ENCODE data around the gene MRPL27.

The MRPL27 gene

DNA sequence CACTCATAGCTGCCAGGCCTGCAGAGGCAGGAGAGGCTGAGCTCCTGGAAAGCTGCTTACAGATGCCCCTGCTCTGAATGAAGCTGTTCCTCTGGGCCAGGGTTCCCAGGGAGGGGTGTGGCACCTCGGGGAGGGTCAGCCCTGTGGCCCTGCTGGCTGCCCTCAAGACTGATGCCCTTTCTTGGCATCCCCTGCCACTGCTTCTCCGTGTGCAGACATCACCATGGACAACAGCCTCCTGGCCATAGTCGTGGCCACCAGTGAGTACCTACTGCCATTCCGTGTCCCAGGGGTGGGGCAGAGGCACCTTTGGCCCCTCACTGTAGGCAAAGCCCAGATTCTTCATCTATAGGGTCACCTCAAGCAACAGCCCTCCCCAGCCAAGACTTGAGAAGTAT, 8.9 kb downstream of the MRPL27 start:
- in situ Hi-C loops (cut with HindIII; ENCODE audit: low pct_ligation_motif_present, low pct_unique_long_range_greater_than_20kb, low sequenced_read_pairs), result no loop called here
- DNase-seq, result no peak

DNA sequence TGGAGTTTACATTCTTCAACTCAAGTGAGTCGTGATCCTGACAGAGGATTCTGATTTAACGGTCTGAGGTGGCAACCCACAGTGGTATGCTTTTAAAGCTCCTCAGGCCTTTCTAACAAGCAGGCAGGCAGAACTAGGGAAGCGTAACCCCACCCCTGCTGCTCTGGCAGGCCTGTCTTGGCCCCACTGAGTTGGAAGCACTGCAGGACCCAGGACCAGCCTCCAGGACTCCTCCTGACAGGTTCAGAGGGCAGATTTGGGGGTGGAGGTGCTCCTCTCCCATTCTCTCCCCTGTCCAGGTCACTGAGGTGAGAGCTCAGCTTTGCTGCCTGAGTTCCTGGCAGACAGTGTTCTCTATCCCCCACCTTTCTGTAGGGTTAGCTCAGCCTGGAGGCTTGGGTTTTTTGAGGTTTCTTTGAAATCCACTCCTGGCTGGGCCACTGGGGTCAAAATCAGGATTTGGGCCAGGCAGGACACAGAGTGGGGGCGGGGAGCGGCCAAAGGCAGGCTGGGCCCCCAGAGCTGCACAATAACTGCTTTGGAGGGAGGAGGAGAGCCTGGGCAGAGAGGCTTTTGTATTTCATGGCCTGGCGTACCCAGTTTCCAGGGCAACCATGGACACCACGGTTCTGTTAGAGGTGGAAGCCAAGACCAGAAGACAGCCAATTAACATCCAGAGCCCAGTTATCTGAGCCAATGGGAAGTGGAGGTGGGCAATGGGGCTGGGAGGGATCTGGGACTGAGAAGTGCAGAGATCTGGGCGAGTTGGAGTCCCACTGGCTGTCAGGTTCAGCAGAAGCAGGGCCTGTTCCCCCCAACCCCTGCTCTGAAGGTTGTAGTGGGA, 9.5 kb downstream of the MRPL27 start:
- DNase-seq, result no peak
- in situ Hi-C loops (cut with HindIII; ENCODE audit: low pct_ligation_motif_present, low pct_unique_long_range_greater_than_20kb, low sequenced_read_pairs), result no loop called here

DNA sequence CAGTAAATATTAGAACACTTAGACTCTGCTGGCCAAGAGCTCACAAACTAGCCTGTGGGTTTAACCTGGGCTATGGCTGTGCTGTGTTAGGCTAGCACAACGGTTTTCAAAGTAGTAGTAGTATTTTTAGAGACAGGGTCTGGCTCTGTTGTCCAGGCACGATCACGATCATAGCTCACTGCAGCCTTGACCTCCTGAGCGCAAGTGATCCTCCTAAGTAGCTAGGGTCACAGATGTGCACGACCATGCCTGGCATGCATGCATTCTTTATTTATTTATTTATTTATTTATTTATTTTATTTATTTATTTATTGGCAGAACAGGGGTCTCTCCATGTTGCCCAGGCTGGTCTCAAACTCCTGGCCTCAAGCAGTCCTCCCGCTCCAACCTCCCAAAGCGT, 10.3 kb downstream of the MRPL27 start:
- in situ Hi-C loops (cut with HindIII; ENCODE audit: low pct_ligation_motif_present, low pct_unique_long_range_greater_than_20kb, low sequenced_read_pairs), result no loop called here
- DNase-seq, result no peak

GRCh38 chr17:50361561-50362480, 11.2 kb downstream of the MRPL27 start:
- DNase-seq, result peak; percentile 62
- in situ Hi-C loops (cut with HindIII; ENCODE audit: low pct_ligation_motif_present, low pct_unique_long_range_greater_than_20kb, low sequenced_read_pairs), result no loop called here

- in situ Hi-C loops (cut with HindIII; ENCODE audit: low pct_ligation_motif_present, low pct_unique_long_range_greater_than_20kb, low sequenced_read_pairs), result no loop called here
- DNase-seq, result no peak
Observed at GRCh38 chr17:50360486-50361115, 12.4 kb downstream of the MRPL27 start.

DNA sequence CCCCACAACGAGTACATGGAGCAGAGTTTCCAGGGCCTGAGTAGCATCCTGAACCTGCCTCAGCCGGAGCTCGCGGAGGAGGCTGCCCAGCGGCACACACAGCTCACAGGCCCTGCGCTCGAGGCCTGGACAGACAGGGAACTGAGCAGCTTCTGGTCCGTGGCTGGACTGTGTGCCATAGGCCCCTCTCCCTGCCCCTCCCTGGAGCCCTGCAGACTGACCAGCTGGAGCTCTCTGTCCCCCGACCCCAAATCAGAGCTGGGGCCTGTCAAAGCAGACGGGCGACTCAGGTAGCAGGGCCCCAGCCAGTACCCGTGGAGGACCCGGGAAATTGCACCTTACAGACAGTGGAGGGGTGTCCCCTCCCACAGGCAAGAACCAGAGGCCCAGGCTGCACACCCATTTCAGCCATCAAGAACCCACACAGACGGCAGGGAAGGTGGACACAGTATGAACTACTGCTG, 13.0 kb downstream of the MRPL27 start:
- no peak for DNase-seq
- in situ Hi-C loops (cut with HindIII; ENCODE audit: low pct_ligation_motif_present, low pct_unique_long_range_greater_than_20kb, low sequenced_read_pairs), result no loop called here

DNA sequence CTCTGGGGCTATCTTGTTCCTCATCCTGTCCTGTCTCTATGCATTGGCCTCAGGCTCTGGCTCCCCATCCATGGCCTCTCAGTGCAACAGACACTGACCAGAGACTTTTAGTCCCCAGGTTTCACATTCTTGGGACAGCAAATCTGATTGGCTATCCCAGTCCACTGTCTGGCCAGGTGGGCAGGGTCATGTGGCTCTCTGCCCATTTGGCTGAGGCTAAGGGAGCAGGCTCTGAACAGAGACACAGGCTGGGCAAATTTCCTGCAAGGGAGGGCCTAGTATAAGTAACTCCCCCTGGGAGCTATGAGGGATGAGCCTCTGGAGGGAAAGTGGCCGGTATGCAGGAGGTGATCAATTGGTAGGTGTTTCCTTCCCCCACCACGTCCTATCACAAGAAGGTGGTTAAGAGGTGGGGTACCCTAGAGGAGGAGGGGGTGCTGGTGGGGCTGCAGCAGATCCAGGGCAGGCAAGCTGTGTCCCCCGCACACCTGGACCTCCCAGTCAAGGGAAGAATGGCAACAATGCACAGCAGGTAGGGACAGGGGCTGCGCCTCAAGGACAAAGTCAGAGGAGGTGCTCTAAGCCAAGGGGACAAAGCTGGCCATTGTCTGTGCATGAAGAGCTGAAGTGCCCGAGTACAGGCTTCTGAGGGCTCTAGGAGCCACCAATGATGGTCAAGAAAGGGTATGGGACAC, 13.8 kb downstream of the MRPL27 start:
- DNase-seq, result no peak
- in situ Hi-C loops (cut with HindIII; ENCODE audit: low pct_ligation_motif_present, low pct_unique_long_range_greater_than_20kb, low sequenced_read_pairs), result no loop called here

- DNase-seq, result no peak
- in situ Hi-C loops (cut with HindIII; ENCODE audit: low pct_ligation_motif_present, low pct_unique_long_range_greater_than_20kb, low sequenced_read_pairs), result no loop called here
Observed at GRCh38 chr17:50358177-50358576, 14.8 kb downstream of the MRPL27 start.

DNA sequence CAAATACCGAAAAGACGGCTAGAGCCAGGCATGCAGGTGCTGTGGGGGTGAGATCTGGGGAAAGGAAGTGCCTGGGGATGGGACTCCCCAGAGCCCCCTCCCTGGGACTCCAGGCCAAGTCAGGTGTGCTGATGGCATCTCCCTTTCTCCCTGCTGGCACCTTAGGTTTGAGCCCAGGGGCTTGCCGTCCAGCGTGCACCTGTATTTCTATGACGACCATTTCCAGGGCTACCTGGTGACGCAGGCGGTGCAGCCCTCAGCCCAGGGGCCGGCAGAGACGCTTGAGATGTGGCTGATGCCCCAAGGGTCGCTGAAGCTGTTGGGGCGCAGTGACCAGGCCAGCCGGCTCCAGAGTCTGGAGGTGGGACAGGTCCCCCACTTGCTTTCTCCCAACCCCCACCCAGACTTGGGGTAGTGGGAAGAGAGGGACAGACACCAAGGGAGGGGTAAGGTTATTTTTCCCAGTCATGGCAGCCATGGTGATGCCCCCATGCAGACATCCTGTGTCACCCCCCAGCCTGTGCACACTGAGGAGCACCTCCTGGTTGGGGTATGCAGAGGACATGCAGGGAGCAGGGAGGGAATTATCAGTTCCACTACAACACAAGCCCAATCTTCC, 16.0 kb downstream of the MRPL27 start:
- in situ Hi-C loops (cut with HindIII; ENCODE audit: low pct_ligation_motif_present, low pct_unique_long_range_greater_than_20kb, low sequenced_read_pairs), result no loop called here
- DNase-seq, result no peak

- DNase-seq, result no peak
- in situ Hi-C loops (cut with HindIII; ENCODE audit: low pct_ligation_motif_present, low pct_unique_long_range_greater_than_20kb, low sequenced_read_pairs), result no loop called here
Observed at GRCh38 chr17:50356418-50356817, 16.6 kb downstream of the MRPL27 start.

DNA sequence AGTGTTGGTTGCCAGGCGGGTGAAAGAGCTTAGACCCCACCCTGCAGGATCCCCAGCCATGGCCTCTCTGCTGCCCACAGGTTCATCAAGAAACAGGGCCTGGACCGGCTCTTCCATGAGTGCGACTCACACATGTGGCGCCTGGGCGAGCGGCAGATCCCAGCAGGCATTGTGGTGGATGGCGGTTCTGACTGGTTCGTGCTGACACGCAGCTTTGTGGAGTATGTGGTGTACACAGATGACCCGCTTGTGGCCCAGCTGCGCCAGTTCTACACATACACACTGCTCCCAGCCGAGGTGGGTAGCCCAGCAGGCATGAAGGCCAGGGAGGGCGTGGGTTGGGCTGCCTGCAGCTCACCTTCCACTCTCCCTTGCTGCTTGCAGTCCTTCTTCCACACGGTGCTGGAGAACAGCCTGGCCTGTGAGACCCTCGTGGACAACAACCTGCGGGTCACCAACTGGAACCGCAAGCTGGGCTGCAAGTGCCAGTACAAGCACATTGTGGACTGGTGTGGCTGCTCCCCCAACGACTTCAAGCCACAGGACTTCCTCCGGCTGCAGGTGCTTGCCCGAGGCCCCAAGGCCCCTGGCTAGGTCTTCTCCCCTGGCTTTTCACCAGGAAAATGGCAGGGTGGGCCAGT, 17.2 kb downstream of the MRPL27 start:
- no peak for DNase-seq
- in situ Hi-C loops (cut with HindIII; ENCODE audit: low pct_ligation_motif_present, low pct_unique_long_range_greater_than_20kb, low sequenced_read_pairs), result no loop called here

GRCh38 chr17:50355336-50355700, 17.7 kb downstream of the MRPL27 start:
- no peak for DNase-seq
- in situ Hi-C loops (cut with HindIII; ENCODE audit: low pct_ligation_motif_present, low pct_unique_long_range_greater_than_20kb, low sequenced_read_pairs), result no loop called here

GRCh38 chr17:50354776-50355175, 18.2 kb downstream of the MRPL27 start:
- no peak for DNase-seq
- in situ Hi-C loops (cut with HindIII; ENCODE audit: low pct_ligation_motif_present, low pct_unique_long_range_greater_than_20kb, low sequenced_read_pairs), result no loop called here

DNA sequence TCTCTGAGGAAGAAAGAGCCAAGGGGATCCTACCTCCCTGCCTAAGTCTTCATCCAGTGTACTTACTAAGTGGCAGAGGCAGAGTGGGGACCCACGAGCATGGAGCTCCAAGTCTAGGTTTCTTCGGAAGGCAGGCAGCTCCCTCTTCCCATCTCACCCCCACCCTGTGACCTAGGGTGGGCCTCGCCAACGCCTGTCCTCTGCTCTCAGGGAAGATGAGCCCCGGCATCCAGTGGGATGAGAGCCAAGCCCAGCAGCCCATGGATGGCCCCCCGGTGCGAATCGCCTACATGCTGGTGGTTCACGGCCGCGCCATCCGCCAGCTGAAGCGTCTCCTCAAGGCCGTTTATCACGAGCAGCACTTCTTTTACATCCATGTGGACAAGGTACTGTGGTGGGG, 18.8 kb downstream of the MRPL27 start:
- in situ Hi-C loops (cut with HindIII; ENCODE audit: low pct_ligation_motif_present, low pct_unique_long_range_greater_than_20kb, low sequenced_read_pairs), result no loop called here
- no peak for DNase-seq

- DNase-seq, result no peak
- in situ Hi-C loops (cut with HindIII; ENCODE audit: low pct_ligation_motif_present, low pct_unique_long_range_greater_than_20kb, low sequenced_read_pairs), result no loop called here
Observed at GRCh38 chr17:50353600-50354195, 19.3 kb downstream of the MRPL27 start.

DNA sequence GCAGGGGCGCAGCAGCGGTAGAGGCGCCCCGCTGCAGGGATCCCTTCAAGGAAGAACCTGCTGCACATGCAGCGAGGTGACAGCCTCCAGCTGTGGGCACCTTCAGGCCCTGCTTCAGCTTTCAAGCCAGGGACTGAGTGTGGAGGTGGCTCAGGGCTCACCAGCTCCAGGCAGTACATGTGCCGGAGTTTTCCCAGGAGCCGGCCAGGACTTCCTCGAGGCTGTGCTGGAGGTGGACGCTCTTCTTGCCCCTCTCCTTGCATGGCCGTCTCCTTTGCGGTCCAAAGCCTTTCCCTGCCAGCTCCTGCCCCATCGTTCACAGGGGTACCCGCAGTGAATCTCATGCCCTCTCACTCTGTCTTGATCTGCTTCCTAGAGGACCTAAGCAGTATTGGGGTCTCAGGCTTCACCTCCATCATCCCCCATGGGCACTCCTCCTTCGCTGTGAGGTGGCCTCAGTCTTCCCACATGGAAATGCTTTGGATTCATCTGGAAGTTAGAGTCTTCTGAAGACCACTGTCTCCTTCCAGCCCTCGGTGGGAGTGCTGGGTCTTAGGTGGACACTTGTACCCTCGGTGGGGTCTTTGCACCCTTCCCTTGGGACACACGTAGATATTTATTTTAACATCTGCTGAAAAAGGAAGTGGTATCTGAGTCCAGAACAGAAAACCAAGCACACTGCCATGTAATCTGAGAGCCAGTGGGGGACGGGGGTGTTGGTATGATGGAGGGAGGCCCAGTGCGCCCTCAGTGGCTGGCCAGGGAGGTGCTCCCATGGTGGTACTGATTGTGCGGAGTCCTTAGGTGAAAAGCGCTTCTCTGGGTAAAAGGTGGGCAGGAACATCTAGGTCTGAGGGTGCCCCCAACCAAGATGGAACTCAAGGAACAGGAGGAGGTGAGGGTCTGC, 20.0 kb downstream of the MRPL27 start:
- in situ Hi-C loops (cut with HindIII; ENCODE audit: low pct_ligation_motif_present, low pct_unique_long_range_greater_than_20kb, low sequenced_read_pairs), result no loop called here
- DNase-seq, result no peak
